ENCODE data around the gene SPDYE16.
A peak's percentile ranks its signal among the peaks of the same experiment; 100 is the strongest.
"Not testable (repeated sequence)": the region's sequence is repeated elsewhere in the genome, so short reads cannot be mapped to it uniquely, and the experiment has no call there.

The SPDYE16 gene

DNA sequence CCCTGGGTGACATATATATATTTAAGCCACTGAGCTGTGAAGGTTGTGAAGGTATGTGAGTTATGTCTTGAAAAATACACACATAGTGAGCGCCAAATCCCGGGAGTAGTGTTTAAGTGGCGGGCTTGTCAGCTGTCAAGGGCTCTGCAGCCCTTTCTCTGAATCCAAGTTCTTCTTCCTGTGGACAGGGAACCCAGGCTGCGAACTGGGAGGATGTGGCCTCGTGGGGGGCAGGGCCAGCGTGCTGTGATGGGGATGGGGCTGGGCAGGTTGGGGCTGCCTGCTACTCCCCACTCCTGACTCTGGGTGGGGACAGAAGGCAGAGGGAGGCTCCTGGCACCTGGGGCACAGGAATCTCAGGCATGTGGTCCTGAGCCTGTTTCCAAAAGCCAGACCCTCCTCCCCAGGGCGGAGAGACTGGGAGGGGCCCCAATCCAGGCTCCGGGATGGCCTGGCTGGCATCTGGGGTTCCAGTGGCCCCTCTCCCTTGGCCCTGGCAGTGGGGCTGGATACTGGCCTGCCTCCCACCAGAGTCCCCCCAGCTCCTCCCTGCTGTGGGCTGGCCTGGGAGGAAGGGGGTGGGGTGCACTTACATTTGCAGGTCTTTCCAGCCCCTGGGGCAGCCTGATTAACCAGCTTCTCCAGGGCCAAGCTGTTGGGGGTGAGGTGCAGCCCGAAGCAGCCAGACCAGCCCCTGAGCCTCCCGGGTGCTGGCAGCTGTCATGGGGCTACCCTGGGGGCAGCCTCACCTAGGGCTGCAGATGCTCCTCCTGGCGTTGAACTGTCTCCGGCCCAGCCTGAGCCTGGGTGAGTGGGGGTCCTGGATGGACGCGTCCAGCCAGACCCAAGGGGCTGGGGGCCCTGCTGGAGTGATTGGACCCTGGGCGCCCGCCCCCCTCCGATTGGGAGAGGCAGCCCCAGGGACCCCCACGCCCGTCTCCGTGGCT, 32.9 kb downstream of the SPDYE16 start, which contains the start of gene UPK3B:
UPK3B (plus strand) TSS at position 622 of the 947 bp plus-strand sequence; CDS start at position 723, 101 bp downstream.
- TF ChIP-seq, protein P1, sequence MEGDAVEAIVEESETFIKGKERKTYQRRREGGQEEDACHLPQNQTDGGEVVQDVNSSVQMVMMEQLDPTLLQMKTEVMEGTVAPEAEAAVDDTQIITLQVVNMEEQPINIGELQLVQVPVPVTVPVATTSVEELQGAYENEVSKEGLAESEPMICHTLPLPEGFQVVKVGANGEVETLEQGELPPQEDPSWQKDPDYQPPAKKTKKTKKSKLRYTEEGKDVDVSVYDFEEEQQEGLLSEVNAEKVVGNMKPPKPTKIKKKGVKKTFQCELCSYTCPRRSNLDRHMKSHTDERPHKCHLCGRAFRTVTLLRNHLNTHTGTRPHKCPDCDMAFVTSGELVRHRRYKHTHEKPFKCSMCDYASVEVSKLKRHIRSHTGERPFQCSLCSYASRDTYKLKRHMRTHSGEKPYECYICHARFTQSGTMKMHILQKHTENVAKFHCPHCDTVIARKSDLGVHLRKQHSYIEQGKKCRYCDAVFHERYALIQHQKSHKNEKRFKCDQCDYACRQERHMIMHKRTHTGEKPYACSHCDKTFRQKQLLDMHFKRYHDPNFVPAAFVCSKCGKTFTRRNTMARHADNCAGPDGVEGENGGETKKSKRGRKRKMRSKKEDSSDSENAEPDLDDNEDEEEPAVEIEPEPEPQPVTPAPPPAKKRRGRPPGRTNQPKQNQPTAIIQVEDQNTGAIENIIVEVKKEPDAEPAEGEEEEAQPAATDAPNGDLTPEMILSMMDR (IDR thresholded peaks at IDR 0.05; ENCODE audit: unreplicated experiment in 3 of 3), result no peak
- peak within 1 kb of the TSS in 1 of 3 experiments; percentile 25 for H3K27ac Mint-ChIP-seq
- H3K36me3 Mint-ChIP-seq (ENCODE audit: low read depth), result peaks cover 3% of the 10 kb centered on the region

DNA sequence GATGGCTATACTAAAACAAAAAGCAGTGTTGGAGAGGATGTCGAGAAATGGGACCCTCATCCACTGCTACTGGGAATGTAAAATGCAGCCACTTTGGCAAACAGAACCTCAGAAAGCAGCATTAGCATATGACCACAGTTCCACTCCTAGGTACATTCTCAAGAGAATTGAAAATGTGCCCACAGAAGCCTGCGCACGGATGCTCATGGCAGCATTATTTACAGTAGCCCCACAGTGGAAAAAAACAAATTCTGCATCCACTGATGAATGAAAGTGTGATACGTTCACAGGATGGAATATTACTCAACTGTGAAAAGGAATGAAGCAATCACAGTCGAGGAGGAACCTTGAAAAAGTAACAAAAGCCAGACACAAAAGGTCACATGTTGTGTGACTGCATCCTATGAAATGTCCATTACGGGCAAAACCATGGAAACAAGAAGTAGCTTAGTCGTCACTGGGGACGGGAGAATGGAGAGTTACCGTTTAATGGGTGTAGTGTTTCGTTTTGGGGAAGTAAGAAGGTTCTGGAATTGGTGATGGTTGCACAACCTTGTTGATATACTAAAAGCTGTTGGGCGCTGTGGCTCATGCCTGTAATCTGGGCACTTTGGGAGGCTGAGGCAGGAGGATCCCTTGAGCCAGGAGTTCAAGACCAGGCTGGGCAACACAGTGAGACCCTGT, 35.2 kb downstream of the SPDYE16 start:
- Mint-ChIP-seq H3K27ac (no peak overlapping the region), H3K9me3 (no peaks in the 10 kb centered on the region), H3K27me3 (ENCODE audit: low read depth) (no peaks in the 10 kb centered on the region), H3K36me3 (ENCODE audit: low read depth) (peaks cover 3% of the 10 kb centered on the region), H3K4me1 (peaks cover 4% of the 10 kb centered on the region), H3K4me3 (no peak overlapping the region)
- TF ChIP-seq, protein P1 (IDR thresholded peaks at IDR 0.05; ENCODE audit: unreplicated experiment in 3 of 3), result no peak

More for the DNA sequence above, 32.9 kb downstream of the SPDYE16 start, which contains the start of gene UPK3B:
- H3K4me3 Mint-ChIP-seq, result no peak within 1 kb of the TSS
- no peaks in the 10 kb centered on the region for H3K27me3 Mint-ChIP-seq (ENCODE audit: low read depth)
- H3K4me1 Mint-ChIP-seq, result peaks cover 4% of the 10 kb centered on the region
- H3K9me3 Mint-ChIP-seq, result no peaks in the 10 kb centered on the region

- not testable (repeated sequence) for H3K9me3 Mint-ChIP-seq; H3K27ac Mint-ChIP-seq; H3K4me1 Mint-ChIP-seq; H3K36me3 Mint-ChIP-seq (ENCODE audit: low read depth); H3K27me3 Mint-ChIP-seq (ENCODE audit: low read depth); H3K4me3 Mint-ChIP-seq
Observed at GRCh38 chr7:76506643-76507042, 36.5 kb downstream of the SPDYE16 start.

- H3K9me3 Mint-ChIP-seq, result no peaks in the 10 kb centered on the region
- no peaks in the 10 kb centered on the region for H3K27me3 Mint-ChIP-seq (ENCODE audit: low read depth)
- H3K4me3 Mint-ChIP-seq, result no peak overlapping the region
- TF ChIP-seq, protein P1 (IDR thresholded peaks at IDR 0.05; ENCODE audit: unreplicated experiment in 3 of 3), result no peak
- no peak overlapping the region for H3K27ac Mint-ChIP-seq
- peaks cover 3% of the 10 kb centered on the region for H3K36me3 Mint-ChIP-seq (ENCODE audit: low read depth)
- H3K4me1 Mint-ChIP-seq, result peaks cover 4% of the 10 kb centered on the region
Observed at GRCh38 chr7:76506081-76506440, 37.0 kb downstream of the SPDYE16 start.

DNA sequence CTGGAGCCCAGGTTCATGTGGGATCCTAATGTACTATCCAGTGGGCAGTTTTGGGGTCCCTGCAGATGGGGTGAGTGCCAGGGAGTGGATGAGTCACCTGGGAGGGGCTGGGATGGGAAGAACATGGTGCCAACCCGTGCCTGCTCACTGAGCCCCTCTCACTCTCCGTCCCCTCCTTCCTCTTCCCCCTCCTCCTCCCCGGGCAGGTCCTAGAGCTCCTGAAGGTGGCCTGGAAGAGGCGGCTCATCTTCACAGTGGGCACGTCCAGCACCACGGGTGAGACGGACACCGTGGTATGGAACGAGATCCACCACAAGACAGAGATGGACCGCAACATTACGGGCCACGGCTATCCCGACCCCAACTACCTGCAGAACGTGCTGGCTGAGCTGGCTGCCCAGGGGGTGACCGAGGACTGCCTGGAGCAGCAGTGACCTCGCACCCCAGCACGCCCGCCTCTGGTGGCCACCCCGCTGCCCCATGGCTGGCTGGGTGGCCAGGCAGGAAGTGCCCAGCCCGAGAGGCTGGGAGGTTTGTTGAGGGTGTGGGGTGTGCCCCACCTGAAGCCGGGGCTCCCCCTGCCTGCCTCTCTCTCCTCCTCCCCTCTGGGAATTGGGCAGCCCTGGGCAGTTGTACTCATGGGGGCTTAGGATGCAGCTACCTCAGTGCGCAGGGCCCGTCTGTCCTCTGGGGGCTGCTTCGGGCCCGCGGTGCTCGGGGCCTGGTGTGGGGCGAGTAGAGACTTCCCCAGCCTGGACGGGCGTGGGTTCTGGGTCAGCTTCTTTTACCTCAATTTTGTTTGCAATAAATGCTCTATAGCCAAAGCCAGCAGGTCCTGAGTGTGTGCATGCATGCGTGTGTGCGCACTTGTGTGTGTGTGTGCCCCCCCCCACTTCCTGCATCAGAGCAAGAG, 37.7 kb downstream of the SPDYE16 start:
- Mint-ChIP-seq H3K36me3 (ENCODE audit: low read depth) (peaks cover 3% of the 10 kb centered on the region), H3K4me3 (no peak overlapping the region), H3K4me1 (peaks cover 4% of the 10 kb centered on the region), H3K27ac (no peak overlapping the region), H3K27me3 (ENCODE audit: low read depth) (no peaks in the 10 kb centered on the region), H3K9me3 (no peaks in the 10 kb centered on the region)
- TF ChIP-seq, protein P1 (IDR thresholded peaks at IDR 0.05; ENCODE audit: unreplicated experiment in 3 of 3), result no peak

DNA sequence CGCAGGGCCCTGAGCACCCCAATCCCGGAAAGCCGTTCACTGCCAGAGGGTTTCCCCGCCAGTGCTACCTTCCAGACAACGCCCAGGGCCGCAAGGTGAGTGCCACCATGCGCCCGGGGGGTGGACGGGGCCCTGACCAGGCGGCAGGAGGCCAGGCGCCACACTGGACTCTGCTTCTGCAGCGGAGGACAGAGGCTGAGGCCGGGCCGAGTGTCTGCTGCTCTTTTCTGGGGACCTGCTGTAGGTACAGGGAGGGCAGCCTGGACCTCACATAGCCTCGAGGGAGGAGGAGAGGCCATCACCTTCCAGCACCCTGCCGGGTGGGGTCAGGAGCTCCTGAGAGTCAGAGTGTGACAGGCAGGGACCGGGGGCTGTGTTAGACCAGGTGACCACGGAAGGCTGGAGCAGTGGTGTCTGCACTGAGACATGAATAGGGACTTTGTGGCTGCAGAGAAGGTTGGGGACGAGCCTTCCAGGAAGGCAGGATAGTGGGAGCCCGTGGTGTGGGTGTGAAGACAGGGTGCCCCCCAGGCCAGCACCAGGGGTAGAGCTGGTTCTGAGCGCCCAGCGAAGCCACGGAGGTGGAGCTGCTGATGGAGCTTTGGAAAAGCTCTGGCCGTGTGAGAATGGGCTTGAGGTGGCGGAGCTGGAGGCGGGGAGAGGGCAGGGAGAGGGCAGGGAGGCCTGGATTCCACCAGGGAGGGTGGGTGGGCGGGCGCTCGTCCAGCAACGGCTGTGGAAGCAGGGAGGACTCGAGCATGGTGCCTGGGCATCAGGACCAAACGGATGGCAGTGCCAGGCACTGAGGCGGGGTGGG, 38.5 kb downstream of the SPDYE16 start:
- not testable (repeated sequence) for H3K36me3 Mint-ChIP-seq (ENCODE audit: low read depth); H3K9me3 Mint-ChIP-seq; H3K4me3 Mint-ChIP-seq; H3K27ac Mint-ChIP-seq; H3K4me1 Mint-ChIP-seq; H3K27me3 Mint-ChIP-seq (ENCODE audit: low read depth)

- not testable (repeated sequence) for H3K4me3 Mint-ChIP-seq; H3K4me1 Mint-ChIP-seq; H3K9me3 Mint-ChIP-seq; H3K27me3 Mint-ChIP-seq (ENCODE audit: low read depth); H3K27ac Mint-ChIP-seq; H3K36me3 Mint-ChIP-seq (ENCODE audit: low read depth)
Observed at GRCh38 chr7:76503244-76503643, 39.9 kb downstream of the SPDYE16 start.

GRCh38 chr7:76502836-76503235, 40.3 kb downstream of the SPDYE16 start:
- H3K36me3 Mint-ChIP-seq (ENCODE audit: low read depth); H3K4me3 Mint-ChIP-seq; H3K27me3 Mint-ChIP-seq (ENCODE audit: low read depth); H3K4me1 Mint-ChIP-seq; H3K9me3 Mint-ChIP-seq; H3K27ac Mint-ChIP-seq: not testable (repeated sequence)

- H3K36me3 Mint-ChIP-seq (ENCODE audit: low read depth); H3K27me3 Mint-ChIP-seq (ENCODE audit: low read depth); H3K4me3 Mint-ChIP-seq; H3K4me1 Mint-ChIP-seq; H3K9me3 Mint-ChIP-seq; H3K27ac Mint-ChIP-seq: not testable (repeated sequence)
Observed at GRCh38 chr7:76502224-76502623, 40.9 kb downstream of the SPDYE16 start.
